ENCODE results near the gene LRRFIP2. TPM values are rescaled to one million over a fixed set of nuclear protein-coding genes. Genes with fewer than 3 reads are reported as not detected.
"Not testable (repeated sequence)": the region's sequence is repeated elsewhere in the genome, so short reads cannot be mapped to it uniquely, and the experiment has no call there.

The LRRFIP2 gene
- total RNA-seq, 1 donor from 2014 or later = 146 TPM

- DNase-seq (ENCODE audit: missing footprints) (no peak), ATAC-seq (no peak)
- intact Hi-C loops (cut with DNase I) = no loop called here
These were observed 19.6 kb downstream of the LRRFIP2 start for GRCh38 chr3:37154668-37155314.

GRCh38 chr3:37150621-37151020, 23.8 kb downstream of the LRRFIP2 start:
- intact Hi-C loops (cut with DNase I) = no loop called here
- DNase-seq (ENCODE audit: missing footprints) (no peak), ATAC-seq (no peak)

- intact Hi-C loops (cut with DNase I) = no loop called here
- ATAC-seq (no peak), DNase-seq (ENCODE audit: missing footprints) (no peak)
These were observed 25.1 kb downstream of the LRRFIP2 start for GRCh38 chr3:37149257-37149656.

- DNase-seq (ENCODE audit: missing footprints) (no peak), ATAC-seq (no peak)
- intact Hi-C loops (cut with DNase I) = no loop called here
These were observed 26.2 kb downstream of the LRRFIP2 start for GRCh38 chr3:37148208-37148607.

- no peak for ATAC-seq
- DNase-seq (ENCODE audit: missing footprints) = no peak
- intact Hi-C loops (cut with DNase I) = no loop called here
These were observed 26.7 kb downstream of the LRRFIP2 start for GRCh38 chr3:37147666-37148065.

- ATAC-seq; intact Hi-C loops (cut with DNase I); DNase-seq (ENCODE audit: missing footprints): not testable (repeated sequence)
These were observed 27.5 kb downstream of the LRRFIP2 start for GRCh38 chr3:37146927-37147326.

- intact Hi-C loops (cut with DNase I) = no loop called here
- DNase-seq (ENCODE audit: missing footprints) = no peak
- ATAC-seq = peak; percentile 62
These were observed 28.8 kb downstream of the LRRFIP2 start for GRCh38 chr3:37145611-37146010.

GRCh38 chr3:37144806-37145205, 29.6 kb downstream of the LRRFIP2 start:
- no peak for DNase-seq (ENCODE audit: missing footprints)
- intact Hi-C loops (cut with DNase I) = no loop called here
- no peak for ATAC-seq

GRCh38 chr3:37143821-37144220, 30.6 kb downstream of the LRRFIP2 start:
- ATAC-seq (no peak), DNase-seq (ENCODE audit: missing footprints) (no peak)
- intact Hi-C loops (cut with DNase I) = no loop called here

GRCh38 chr3:37141676-37142075, 32.7 kb downstream of the LRRFIP2 start:
- intact Hi-C loops (cut with DNase I) = no loop called here
- ATAC-seq (peak; percentile 14), DNase-seq (ENCODE audit: missing footprints) (no peak)

- ATAC-seq = no peak
- DNase-seq (ENCODE audit: missing footprints) = no peak
- intact Hi-C loops (cut with DNase I) = no loop called here
These were observed 33.4 kb downstream of the LRRFIP2 start for GRCh38 chr3:37140899-37141541.

GRCh38 chr3:37139567-37140052, 34.8 kb downstream of the LRRFIP2 start:
- ATAC-seq (peak; percentile 66), DNase-seq (ENCODE audit: missing footprints) (no peak)
- intact Hi-C loops (cut with DNase I) = no loop called here

- no peak for ATAC-seq
- no peak for DNase-seq (ENCODE audit: missing footprints)
- intact Hi-C loops (cut with DNase I) = no loop called here
These were observed 35.6 kb downstream of the LRRFIP2 start for GRCh38 chr3:37138816-37139215.

GRCh38 chr3:37137516-37137915, 36.9 kb downstream of the LRRFIP2 start:
- no peak for ATAC-seq
- DNase-seq (ENCODE audit: missing footprints) = no peak
- intact Hi-C loops (cut with DNase I) = no loop called here

GRCh38 chr3:37136067-37136466, 38.3 kb downstream of the LRRFIP2 start:
- ATAC-seq (no peak), DNase-seq (ENCODE audit: missing footprints) (no peak)
- intact Hi-C loops (cut with DNase I) = no loop called here

GRCh38 chr3:37135561-37135960, 38.8 kb downstream of the LRRFIP2 start:
- DNase-seq (ENCODE audit: missing footprints) (no peak), ATAC-seq (no peak)
- intact Hi-C loops (cut with DNase I) = no loop called here

GRCh38 chr3:37132334-37132733, 42.0 kb downstream of the LRRFIP2 start:
- DNase-seq (ENCODE audit: missing footprints) (no peak), ATAC-seq (no peak)
- intact Hi-C loops (cut with DNase I) = no loop called here

GRCh38 chr3:37131860-37132144, 42.6 kb downstream of the LRRFIP2 start:
- DNase-seq (ENCODE audit: missing footprints) (no peak), ATAC-seq (no peak)
- intact Hi-C loops (cut with DNase I) = no loop called here

- no peak for ATAC-seq
- intact Hi-C loops (cut with DNase I) = no loop called here
- no peak for DNase-seq (ENCODE audit: missing footprints)
These were observed 43.2 kb downstream of the LRRFIP2 start for GRCh38 chr3:37130984-37131859.

GRCh38 chr3:37130448-37130847, 43.9 kb downstream of the LRRFIP2 start:
- no peak for ATAC-seq
- intact Hi-C loops (cut with DNase I) = no loop called here
- no peak for DNase-seq (ENCODE audit: missing footprints)
